OCI-LY1 (cell line): ENCODE data around the gene YBX2.
"Not testable (repeated sequence)": the region's sequence is repeated elsewhere in the genome, so short reads cannot be mapped to it uniquely, and the experiment has no call there.

Source experiments
- H2AFZ ChIP-seq: fragments of 200-600 bp; sonication (generic), shearing (Covaris generic); 2 replicates; pipeline ENCODE4 v1.6.0; 2014; ENCODE audit warnings: antibody characterized with exemption, mild to moderate bottlenecking, low read length
- H3F3A ChIP-seq: fragments of 200-600 bp; sonication (generic), shearing (Covaris generic); 2 replicates; pipeline ENCODE4 v1.6.0; 2014; ENCODE audit warnings: mild to moderate bottlenecking, antibody characterized with exemption, low read length, moderate library complexity; ENCODE audit not compliant: insufficient read depth
- H3K27ac ChIP-seq: fragments of 200-600 bp; sonication (generic); 2 replicates; pipeline ENCODE4 v1.5.1; 2014; ENCODE audit warnings: low read length, mixed run types, mild to moderate bottlenecking, low read depth; ENCODE audit not compliant: poor library complexity, severe bottlenecking
- H3K27me3 ChIP-seq: fragments of 200-600 bp; sonication (generic); 2 replicates; pipeline ENCODE4 v1.6.0; 2014; ENCODE audit warnings: antibody characterized with exemption, mild to moderate bottlenecking, low read length, moderate library complexity; ENCODE audit not compliant: insufficient read depth
- H3K36me3 ChIP-seq: fragments of 200-600 bp; sonication (generic); 2 replicates; pipeline ENCODE4 v1.6.1; 2014; ENCODE audit warnings: mild to moderate bottlenecking, antibody characterized with exemption, low read length, moderate library complexity, mixed read lengths; ENCODE audit not compliant: insufficient read depth
- H3K4me1 ChIP-seq: fragments of 200-600 bp; sonication (generic); 2 replicates; pipeline ENCODE4 v1.5.1; 2014; ENCODE audit warnings: mild to moderate bottlenecking, low read length, moderate library complexity; ENCODE audit not compliant: insufficient read depth, severe bottlenecking
- H3K4me2 ChIP-seq: fragments of 200-600 bp; sonication (generic), shearing (Covaris generic); 2 replicates; pipeline ENCODE4 v1.6.1; 2014; ENCODE audit warnings: low read length
- H3K4me3 ChIP-seq: fragments of 200-600 bp; sonication (generic); 2 replicates; pipeline ENCODE4 v1.5.1; 2014; ENCODE audit warnings: low read length, low read depth, mild to moderate bottlenecking, mixed read lengths; ENCODE audit not compliant: poor library complexity, severe bottlenecking
- H3K79me2 ChIP-seq: fragments of 200-600 bp; shearing (Covaris generic); 2 replicates; pipeline ENCODE4 v1.6.1; 2016; ENCODE audit warnings: mixed run types, low read length, mixed read lengths; ENCODE audit not compliant: insufficient read depth
- H3K9ac ChIP-seq: fragments of 200-600 bp; sonication (generic), shearing (Covaris generic); 2 replicates; pipeline ENCODE4 v1.6.1; 2014; ENCODE audit warnings: mild to moderate bottlenecking, low read length, mixed read lengths
- H3K9me2 ChIP-seq: fragments of 200-600 bp; sonication (generic), shearing (Covaris generic); 2 replicates; pipeline ENCODE4 v1.6.1; 2014; ENCODE audit warnings: low read depth, mild to moderate bottlenecking, low read length, mixed read lengths
- H3K9me3 ChIP-seq: fragments of 200-600 bp; shearing (Covaris generic); 2 replicates; pipeline ENCODE4 v1.6.1; 2014; ENCODE audit warnings: low read length, mixed read lengths
- H4K20me1 ChIP-seq: fragments of 200-600 bp; sonication (generic), shearing (Covaris generic); 2 replicates; pipeline ENCODE4 v1.6.0; 2016; ENCODE audit warnings: mild to moderate bottlenecking, low read length; ENCODE audit not compliant: insufficient read depth
- EZH2 ChIP-seq: fragments of 200-600 bp; sonication (generic), shearing (Covaris generic); IDR thresholded peaks from 2 replicates; pipeline ENCODE4 v1.8.0; 2017; ENCODE audit warnings: borderline replicate concordance, mixed run types, mild to moderate bottlenecking, antibody characterized with exemption, low read length, moderate library complexity, mixed read lengths
- TF ChIP-seq, protein P1 (sequence below): fragments of 200-600 bp; sonication (generic), shearing (Covaris generic); IDR thresholded peaks from 2 replicates; pipeline ENCODE4 v1.5.1; 2017; ENCODE audit warnings: mild to moderate bottlenecking, antibody characterized with exemption, low read length, moderate library complexity, mixed read lengths

Gene YBX2

DNA sequence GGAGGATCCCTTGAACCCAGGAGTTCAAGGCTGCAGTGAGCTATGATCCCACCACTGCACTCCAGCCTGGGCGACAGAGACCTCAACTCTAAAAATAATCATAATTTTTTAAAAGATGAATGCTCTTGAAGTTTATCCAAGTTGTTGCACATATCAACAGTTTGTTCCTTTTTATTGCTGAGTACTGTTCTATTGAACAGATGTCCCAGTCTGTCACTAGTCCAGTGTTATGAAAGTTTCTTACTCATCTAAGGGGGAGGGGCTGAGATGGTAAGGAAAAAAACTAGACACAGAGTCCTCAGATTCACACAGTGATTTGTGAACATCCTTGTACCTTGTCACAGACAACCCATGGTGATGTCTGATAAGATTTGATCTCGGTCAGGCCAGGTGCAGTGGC, 45.7 kb upstream of the YBX2 start:
- Histone ChIP-seq H4K20me1 (no peaks in the 10 kb centered on the region), H3K27me3 (no peaks in the 10 kb centered on the region), H3K4me2 (no peak overlapping the region), H3K79me2 (no peaks in the 10 kb centered on the region), H3K36me3 (peaks cover 17% of the 10 kb centered on the region), H2AFZ (no peak overlapping the region), H3K9me2 (no peaks in the 10 kb centered on the region), H3K4me3 (no peak overlapping the region), H3K27ac (no peak overlapping the region), H3F3A (no peaks in the 10 kb centered on the region), H3K4me1 (peaks cover 28% of the 10 kb centered on the region), H3K9ac (no peak overlapping the region), H3K9me3 (no peaks in the 10 kb centered on the region)
- TF ChIP-seq EZH2 = no peak
- TF ChIP-seq, protein P1, sequence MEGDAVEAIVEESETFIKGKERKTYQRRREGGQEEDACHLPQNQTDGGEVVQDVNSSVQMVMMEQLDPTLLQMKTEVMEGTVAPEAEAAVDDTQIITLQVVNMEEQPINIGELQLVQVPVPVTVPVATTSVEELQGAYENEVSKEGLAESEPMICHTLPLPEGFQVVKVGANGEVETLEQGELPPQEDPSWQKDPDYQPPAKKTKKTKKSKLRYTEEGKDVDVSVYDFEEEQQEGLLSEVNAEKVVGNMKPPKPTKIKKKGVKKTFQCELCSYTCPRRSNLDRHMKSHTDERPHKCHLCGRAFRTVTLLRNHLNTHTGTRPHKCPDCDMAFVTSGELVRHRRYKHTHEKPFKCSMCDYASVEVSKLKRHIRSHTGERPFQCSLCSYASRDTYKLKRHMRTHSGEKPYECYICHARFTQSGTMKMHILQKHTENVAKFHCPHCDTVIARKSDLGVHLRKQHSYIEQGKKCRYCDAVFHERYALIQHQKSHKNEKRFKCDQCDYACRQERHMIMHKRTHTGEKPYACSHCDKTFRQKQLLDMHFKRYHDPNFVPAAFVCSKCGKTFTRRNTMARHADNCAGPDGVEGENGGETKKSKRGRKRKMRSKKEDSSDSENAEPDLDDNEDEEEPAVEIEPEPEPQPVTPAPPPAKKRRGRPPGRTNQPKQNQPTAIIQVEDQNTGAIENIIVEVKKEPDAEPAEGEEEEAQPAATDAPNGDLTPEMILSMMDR = no peak

DNA sequence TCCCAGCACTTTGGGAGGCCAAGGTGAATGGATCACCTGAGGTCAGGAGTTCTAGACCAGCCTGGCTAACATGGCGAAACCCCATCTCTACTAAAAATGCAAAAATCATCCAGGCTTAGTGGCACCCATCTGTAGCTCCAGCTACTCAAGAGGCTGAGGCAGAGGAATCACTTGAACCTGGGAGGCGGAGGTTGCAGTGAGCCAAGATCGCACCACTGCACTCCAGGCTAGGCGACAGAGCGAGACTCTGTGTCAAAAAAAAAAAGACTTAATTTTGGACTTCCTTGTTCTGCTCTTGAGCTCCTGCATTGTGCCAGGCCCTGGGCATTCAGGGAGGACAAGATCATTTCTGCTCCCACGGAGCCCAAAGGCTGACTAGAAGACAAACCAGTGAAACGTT, 43.2 kb upstream of the YBX2 start:
- H3F3A ChIP-seq, H3K9me3 ChIP-seq, H3K27me3 ChIP-seq, H3K79me2 ChIP-seq, H4K20me1 ChIP-seq, H2AFZ ChIP-seq, H3K9me2 ChIP-seq: not testable (repeated sequence)
- H3K36me3 ChIP-seq = peaks cover 12% of the 10 kb centered on the region
- H3K4me2 ChIP-seq = peak overlapping the region; percentile 93
- peak overlapping the region; percentile 90 for H3K27ac ChIP-seq
- peak overlapping the region; percentile 88; the same call in 1 of the 2 replicates for H3K9ac ChIP-seq
- peak overlapping the region; percentile 82 for H3K4me3 ChIP-seq
- H3K4me1 ChIP-seq = peaks cover 31% of the 10 kb centered on the region

DNA sequence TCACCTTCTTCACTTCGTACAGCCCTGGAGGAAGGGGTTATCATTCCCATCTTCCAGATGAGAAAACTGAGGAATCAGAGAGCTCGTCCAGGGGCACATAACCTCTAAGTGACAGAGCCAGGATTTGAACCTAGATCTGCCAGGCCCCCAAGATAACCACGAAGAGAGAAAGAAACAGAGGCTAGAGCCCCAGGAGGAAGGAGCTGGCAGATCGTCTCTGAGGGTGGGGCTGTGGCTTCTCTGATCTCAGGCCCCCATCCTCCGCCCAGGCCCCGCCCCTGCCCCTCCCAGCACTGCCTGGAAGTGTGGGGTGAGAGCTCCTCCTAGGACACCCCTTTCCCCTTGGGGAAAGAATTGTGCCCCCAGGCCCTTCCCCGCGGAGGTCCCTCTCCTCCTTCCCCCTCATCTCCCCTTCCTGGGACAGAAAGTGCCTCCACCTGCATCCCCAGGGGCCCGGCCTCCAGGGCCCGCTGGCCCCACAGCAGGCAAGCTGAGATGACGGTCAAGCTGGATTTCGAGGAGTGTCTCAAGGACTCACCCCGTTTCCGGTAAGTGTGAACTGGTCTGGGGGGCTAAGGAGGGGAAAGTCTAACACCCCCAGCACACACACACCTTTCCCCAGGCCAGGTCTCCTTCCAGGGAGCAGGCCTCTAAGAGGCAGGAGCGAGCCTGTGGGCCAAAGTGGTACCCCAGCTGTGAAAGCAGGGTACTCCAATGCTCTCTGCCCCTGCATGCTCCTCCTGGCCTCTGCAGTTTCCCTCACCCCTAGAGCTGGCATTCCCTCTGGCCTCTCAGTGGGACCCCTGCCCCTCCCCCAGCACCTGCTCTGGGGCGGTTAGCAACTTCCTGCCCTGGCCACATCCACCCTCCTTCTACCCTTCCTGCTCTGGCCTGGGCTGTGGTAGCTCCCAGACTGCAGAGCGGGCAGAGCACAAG, 42.1 kb upstream of the YBX2 start, which contains the start of gene ACAP1:
TSS of gene ACAP1 (plus strand) at position 290 of the 936 bp plus-strand sequence. CDS start at position 496, 206 bp downstream.
- Histone ChIP-seq H3F3A (no peaks in the 10 kb centered on the region), H3K4me3 (peak within 1 kb of the TSS; percentile 82), H3K27ac (peak within 1 kb of the TSS; percentile 90), H3K4me1 (peaks cover 42% of the 10 kb centered on the region), H4K20me1 (no peaks in the 10 kb centered on the region), H3K36me3 (peaks cover 5% of the 10 kb centered on the region; the same call in 1 of the 2 replicates), H3K79me2 (no peaks in the 10 kb centered on the region), H3K4me2 (peak within 1 kb of the TSS; percentile 93), H2AFZ (peak within 1 kb of the TSS; percentile 43; the same call in 1 of the 2 replicates), H3K9ac (peak within 1 kb of the TSS; percentile 88), H3K9me3 (no peaks in the 10 kb centered on the region), H3K9me2 (no peaks in the 10 kb centered on the region), H3K27me3 (no peaks in the 10 kb centered on the region)
- TF ChIP-seq EZH2 = no peak
- TF ChIP-seq, protein P1 = no peak

DNA sequence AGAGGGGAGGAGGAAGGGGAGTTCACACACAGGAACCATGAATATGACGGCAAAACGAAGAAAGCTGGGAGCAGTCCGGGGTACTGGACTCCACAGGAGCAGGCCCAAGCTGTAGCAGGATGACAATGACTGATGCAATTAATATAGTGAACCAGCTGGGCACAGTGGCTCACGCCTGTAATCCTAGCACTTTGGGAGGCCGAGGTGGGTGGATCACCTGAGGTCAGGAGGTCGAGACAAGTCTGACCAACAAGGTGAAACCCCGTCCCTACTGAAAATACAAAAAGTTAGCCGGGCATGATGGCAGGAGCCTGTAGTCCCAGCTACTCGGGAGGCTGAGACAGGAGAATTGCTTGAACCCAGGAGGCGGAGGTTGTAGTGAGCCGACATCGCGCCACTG, 41.3 kb upstream of the YBX2 start:
- peak overlapping the region; percentile 93 for H3K4me2 ChIP-seq
- H3F3A ChIP-seq, H3K9me2 ChIP-seq, H3K79me2 ChIP-seq, H3K9me3 ChIP-seq, H3K36me3 ChIP-seq, H3K27me3 ChIP-seq, H4K20me1 ChIP-seq: not testable (repeated sequence)
- peak overlapping the region; percentile 88 for H3K9ac ChIP-seq
- peak overlapping the region; percentile 90 for H3K27ac ChIP-seq
- peak overlapping the region; percentile 82 for H3K4me3 ChIP-seq
- H2AFZ ChIP-seq = peak overlapping the region; percentile 43; the same call in 1 of the 2 replicates
- H3K4me1 ChIP-seq = peaks cover 45% of the 10 kb centered on the region
